AG10803 (cell line): ENCODE measurements around the gene UBR4.
A peak's percentile ranks its signal among the peaks of the same experiment; 100 is the strongest.

Experiments
- DNase-seq: peaks from one replicate; pipeline ENCODE4 v3.0.0; 2010; ENCODE audit warnings: low read depth
- H3K4me3 ChIP-seq: 2 replicates; pipeline ENCODE4 v1.5.1; 2011; ENCODE audit warnings: mild to moderate bottlenecking, low read length, control low read depth
- CTCF ChIP-seq: conservative IDR thresholded peaks from 2 replicates; pipeline ENCODE4 v1.5.1; 2011; ENCODE audit warnings: mild to moderate bottlenecking, low read length, control low read depth, inconsistent platforms

UBR4 gene

GRCh38 chr1:19160831-19161230 is 49.2 kb downstream of the UBR4 start:
- no peak for TF ChIP-seq CTCF
- H3K4me3 ChIP-seq, result no peak overlapping the region
- no peak for DNase-seq

GRCh38 chr1:19157653-19158052 is 52.4 kb downstream of the UBR4 start:
- no peak for TF ChIP-seq CTCF
- DNase-seq, result no peak
- no peak overlapping the region for H3K4me3 ChIP-seq

- peak; percentile 11 for DNase-seq
- TF ChIP-seq CTCF, result no peak
- H3K4me3 ChIP-seq, result no peak overlapping the region
These were observed 53.4 kb downstream of the UBR4 start for GRCh38 chr1:19156676-19157075.

GRCh38 chr1:19154876-19155275 is 55.2 kb downstream of the UBR4 start:
- no peak for TF ChIP-seq CTCF

GRCh38 chr1:19153169-19153568 is 56.9 kb downstream of the UBR4 start:
- TF ChIP-seq CTCF, result 0 out of 2 replicates have a peak, but pooled peaks have one; percentile 5
- DNase-seq, result no peak
- no peak overlapping the region for H3K4me3 ChIP-seq

More at GRCh38 chr1:19154876-19155275, 55.2 kb downstream of the UBR4 start:
- H3K4me3 ChIP-seq, result no peak overlapping the region
- no peak for DNase-seq

- no peak for TF ChIP-seq CTCF
- no peak overlapping the region for H3K4me3 ChIP-seq
- DNase-seq, result no peak
These were observed 58.5 kb downstream of the UBR4 start for GRCh38 chr1:19151537-19151936.

GRCh38 chr1:19149736-19150135 is 60.3 kb downstream of the UBR4 start:
- DNase-seq, result no peak
- no peak overlapping the region for H3K4me3 ChIP-seq
- no peak for TF ChIP-seq CTCF
